WI38 (cell line): ENCODE results near the gene GRIA4.

Experiments
- H3K4me3 ChIP-seq: 2 replicates; pipeline ENCODE4 v1.5.1; 2011; ENCODE audit warnings: low read depth, mild to moderate bottlenecking, control low read depth, low read length
- TF ChIP-seq, protein P1 (sequence below): IDR thresholded peaks from 2 replicates; pipeline ENCODE4 v1.5.1; 2012; ENCODE audit warnings: low read depth, mild to moderate bottlenecking, control low read depth, low read length

Gene GRIA4

DNA sequence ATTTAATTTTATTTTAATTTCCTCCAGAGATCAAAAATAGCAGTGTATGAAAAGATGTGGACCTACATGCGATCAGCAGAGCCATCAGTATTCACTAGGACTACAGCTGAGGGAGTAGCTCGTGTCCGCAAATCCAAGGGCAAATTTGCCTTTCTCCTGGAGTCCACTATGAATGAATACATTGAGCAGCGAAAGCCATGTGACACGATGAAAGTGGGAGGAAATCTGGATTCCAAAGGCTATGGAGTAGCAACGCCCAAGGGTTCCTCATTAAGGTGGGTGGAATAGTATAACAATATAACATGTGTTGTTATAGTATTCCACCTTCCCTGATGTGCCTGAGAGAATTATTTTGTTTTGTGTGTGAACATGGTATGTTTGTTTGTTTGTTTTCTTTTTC is 323.8 kb downstream of the GRIA4 start:
- no peak overlapping the region for H3K4me3 ChIP-seq
- TF ChIP-seq, protein P1, sequence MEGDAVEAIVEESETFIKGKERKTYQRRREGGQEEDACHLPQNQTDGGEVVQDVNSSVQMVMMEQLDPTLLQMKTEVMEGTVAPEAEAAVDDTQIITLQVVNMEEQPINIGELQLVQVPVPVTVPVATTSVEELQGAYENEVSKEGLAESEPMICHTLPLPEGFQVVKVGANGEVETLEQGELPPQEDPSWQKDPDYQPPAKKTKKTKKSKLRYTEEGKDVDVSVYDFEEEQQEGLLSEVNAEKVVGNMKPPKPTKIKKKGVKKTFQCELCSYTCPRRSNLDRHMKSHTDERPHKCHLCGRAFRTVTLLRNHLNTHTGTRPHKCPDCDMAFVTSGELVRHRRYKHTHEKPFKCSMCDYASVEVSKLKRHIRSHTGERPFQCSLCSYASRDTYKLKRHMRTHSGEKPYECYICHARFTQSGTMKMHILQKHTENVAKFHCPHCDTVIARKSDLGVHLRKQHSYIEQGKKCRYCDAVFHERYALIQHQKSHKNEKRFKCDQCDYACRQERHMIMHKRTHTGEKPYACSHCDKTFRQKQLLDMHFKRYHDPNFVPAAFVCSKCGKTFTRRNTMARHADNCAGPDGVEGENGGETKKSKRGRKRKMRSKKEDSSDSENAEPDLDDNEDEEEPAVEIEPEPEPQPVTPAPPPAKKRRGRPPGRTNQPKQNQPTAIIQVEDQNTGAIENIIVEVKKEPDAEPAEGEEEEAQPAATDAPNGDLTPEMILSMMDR: no peak

DNA sequence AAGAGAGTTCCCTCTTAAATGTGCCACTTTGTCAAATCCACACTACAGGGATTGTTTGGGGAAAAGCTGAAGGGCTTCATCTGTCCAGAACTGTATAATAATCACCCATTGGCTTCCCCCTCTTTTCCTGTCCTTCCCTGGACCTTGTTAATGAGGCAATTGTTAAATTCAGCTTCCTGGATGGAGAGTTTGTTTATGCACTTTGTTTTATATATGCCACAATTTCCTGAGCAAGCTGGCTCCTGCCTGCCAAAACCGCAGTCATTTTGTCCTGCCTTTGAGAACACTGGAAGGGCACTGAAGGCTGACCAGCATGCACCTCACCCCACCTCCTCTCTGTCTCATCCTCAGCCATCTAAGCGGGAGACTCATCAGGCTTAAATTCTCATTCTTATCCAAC is 325.9 kb downstream of the GRIA4 start:
- TF ChIP-seq, protein P1: no peak

DNA sequence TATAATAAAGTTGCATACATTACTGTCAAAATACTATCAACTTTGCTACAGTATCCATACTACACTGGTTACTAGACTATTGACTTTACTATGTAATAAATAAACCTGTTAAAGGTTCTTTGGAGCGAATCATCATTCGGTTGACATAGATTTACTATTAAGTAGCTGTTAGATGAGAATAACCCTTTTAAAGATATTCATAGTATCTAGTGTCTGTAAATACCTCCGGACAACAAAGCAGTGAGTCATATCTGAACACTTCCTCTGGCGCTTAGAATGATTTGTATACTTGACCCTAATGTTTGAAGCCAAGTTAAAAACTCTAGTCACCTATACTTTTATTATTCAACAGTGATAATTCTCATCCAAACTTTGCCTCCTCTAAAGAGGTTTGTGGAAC is 327.5 kb downstream of the GRIA4 start:
- TF ChIP-seq, protein P1: no peak
- no peak overlapping the region for H3K4me3 ChIP-seq

More for the DNA sequence above, 325.9 kb downstream of the GRIA4 start:
- no peak overlapping the region for H3K4me3 ChIP-seq

DNA sequence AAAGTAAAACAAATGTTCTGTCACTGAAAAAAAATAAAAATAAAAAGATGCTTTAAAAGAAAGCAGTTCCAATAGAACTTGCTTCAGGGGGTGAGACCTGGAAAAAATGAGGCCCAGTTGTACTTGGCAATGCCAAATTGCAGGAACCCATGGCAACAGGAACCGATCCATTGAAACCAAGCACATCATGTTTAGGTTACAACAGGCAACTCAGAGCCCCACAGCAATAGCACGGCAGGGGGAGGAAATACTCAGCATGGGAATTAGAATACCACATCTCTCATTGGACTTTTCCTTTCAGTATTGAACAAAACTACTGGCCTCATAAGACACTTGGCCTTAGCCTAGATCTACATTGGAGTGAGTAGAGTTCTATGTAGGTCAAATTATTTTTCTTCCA is 327.9 kb downstream of the GRIA4 start:
- H3K4me3 ChIP-seq: no peak overlapping the region

DNA sequence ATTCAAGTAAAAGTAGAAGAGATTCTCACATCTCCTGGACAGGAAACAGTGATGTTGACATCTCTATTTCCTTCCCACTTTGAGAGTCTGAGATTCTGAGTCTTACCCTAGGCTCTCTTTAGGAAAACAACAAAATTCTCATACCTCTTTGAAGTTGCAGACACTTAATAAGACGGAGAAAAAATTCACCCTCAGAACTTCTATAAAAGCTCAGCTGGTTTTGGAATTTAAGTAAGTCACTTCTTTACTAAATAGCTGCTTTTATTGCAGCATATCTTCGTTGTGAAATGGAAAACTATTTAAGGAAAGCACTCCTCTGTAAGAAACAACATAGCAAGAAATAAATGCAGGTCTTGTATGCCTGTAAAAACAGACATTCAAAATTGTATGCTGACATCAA is 333.0 kb downstream of the GRIA4 start:
- TF ChIP-seq, protein P1: no peak
- H3K4me3 ChIP-seq: no peak overlapping the region

More for the DNA sequence above, 327.9 kb downstream of the GRIA4 start:
- TF ChIP-seq, protein P1: no peak

DNA sequence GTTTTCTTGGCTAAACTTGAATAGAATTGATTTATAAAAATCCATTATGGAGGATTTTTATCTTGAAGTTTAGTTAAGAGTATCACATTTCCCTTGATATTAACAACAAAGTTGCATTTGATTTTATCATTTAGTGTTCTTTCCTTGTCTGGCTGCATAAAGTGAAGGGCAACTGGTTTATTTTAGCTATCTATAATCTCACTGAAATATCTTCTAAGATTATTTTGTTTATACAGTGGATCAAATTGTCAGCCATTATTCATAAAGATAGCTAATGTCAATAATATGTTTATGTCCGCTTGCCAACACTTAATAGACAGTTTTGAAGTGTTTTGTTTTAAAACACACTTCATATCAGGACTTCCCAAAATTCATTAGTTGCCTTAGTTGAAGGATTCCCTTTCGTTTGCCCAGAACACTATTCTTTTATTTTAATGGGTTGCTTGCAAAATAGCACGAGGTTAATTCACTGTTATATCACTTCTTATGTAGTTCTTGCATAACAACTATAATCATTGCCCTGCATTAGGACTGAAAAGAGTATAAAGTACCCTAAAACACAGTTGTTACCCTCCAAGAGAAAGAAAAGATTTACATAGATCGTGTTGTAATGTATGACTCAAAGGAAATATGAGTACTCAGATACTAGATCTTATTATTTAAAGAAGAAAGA is 339.2 kb downstream of the GRIA4 start:
- TF ChIP-seq, protein P1: no peak
- no peak overlapping the region for H3K4me3 ChIP-seq

DNA sequence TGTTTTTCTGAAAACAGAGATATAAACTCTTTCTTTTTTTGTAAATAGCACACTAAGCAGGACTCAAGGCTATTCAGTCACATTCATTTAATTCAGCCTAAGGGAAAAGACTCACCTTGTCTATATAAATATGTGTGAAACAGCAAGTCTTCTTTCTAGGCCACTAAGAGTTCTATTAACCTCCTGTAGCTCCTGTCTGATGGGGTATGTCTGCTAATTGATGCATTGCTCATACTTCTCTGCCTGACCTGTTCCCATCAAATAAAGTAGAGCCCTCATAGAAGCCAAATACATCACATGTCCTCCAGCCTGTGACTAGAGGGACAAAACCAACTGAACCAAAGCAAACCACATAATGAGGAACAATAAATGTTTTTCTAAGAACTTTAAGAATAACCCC is 344.0 kb downstream of the GRIA4 start:
- TF ChIP-seq, protein P1: no peak
- H3K4me3 ChIP-seq: no peak overlapping the region
